ENCODE data around the gene ROR1. TPM values are rescaled to one million over a fixed set of nuclear protein-coding genes. Genes with fewer than 3 reads are reported as not detected.

ROR1 gene
- total and polyA plus RNA-seq, 2 of the 4 experiments (the other 2 are of a cell fraction), result 4.4 to 10.0 TPM

DNA sequence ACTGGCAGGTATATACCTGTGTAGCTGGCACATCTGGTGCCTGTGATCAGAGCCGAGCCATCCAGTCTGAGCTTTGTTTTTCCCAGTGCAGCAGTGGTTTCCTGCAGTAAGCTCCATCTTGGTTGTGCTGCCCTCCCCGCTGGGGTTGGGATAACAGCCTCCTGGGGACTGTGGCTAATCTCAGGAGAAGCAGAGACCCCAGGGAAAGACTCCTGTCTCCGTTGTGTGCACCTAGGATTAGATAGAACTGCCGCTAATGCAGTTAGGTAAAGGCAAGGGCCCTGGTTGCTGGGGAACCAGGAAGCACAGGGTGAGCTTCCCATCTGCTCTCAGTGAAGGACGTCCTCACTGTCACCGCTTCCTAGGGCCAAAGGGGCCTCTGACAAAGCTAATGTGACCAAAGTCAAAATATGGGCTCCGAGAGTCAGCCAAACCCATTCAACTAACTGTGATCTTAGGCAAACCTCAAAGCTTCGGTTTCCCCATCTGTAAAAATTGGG, 20.0 kb downstream of the ROR1 start:
- Histone ChIP-seq H4K20me1 (ENCODE audit: insufficient read depth, low read length) (peaks cover 3% of the 10 kb centered on the region), H3K56ac (ENCODE audit: extremely low read depth, insufficient read depth, low read length) (no peak overlapping the region), H4K8ac (ENCODE audit: low read depth in 2 of 2, low read length in 2 of 2) (no peak overlapping the region), H3K18ac (ENCODE audit: low read depth, low read length) (no peak overlapping the region), H3K23ac (ENCODE audit: low read depth, low read length) (no peak overlapping the region), H4K5ac (ENCODE audit: low read depth, low read length) (no peak overlapping the region), H2AK5ac (ENCODE audit: low read depth, low read length) (no peak overlapping the region), H3K36me3 (ENCODE audit: control insufficient read depth, insufficient read depth, low read length) (peaks cover 5% of the 10 kb centered on the region; the same call in 1 of the 2 replicates), H3K79me1 (ENCODE audit: low read depth in 1 of 2, low read length in 2 of 2) (no peaks in the 10 kb centered on the region; a peak in 1 of 4 replicates), H3K27me3 (ENCODE audit: control insufficient read depth, insufficient read depth, low read length) (no peaks in the 10 kb centered on the region), H3K9ac (ENCODE audit: low read depth, low read length) (no peak overlapping the region), H2BK5ac (ENCODE audit: low read depth, low read length, poor library complexity, severe bottlenecking) (no peak overlapping the region), H3K9me1 (ENCODE audit: insufficient read depth, low read length) (no peaks in the 10 kb centered on the region; the same call in 1 of the 2 replicates), H3K9me3 (ENCODE audit: control insufficient read depth, insufficient read depth, low read length) (no peaks in the 10 kb centered on the region), H3K27ac (ENCODE audit: insufficient read depth, low read length) (no peak overlapping the region), H2AFZ (replicated peaks; ENCODE audit: low read length, poor library complexity) (no peak overlapping the region), H2BK20ac (ENCODE audit: low read depth, low read length) (no peak overlapping the region), H3K4me1 (ENCODE audit: control insufficient read depth, insufficient read depth, low read length) (peaks cover 5% of the 10 kb centered on the region; the same call in 1 of the 2 replicates), H4K91ac (ENCODE audit: insufficient read depth, low read depth, low read length) (no peak overlapping the region), H3K4me2 (ENCODE audit: low read depth, low read length) (no peak overlapping the region), H2BK15ac (ENCODE audit: low read depth, low read length) (no peak overlapping the region), H3K4me3 (ENCODE audit: insufficient read depth, low read depth, low read length) (no peak overlapping the region), H3K14ac (replicated peaks; ENCODE audit: low read depth, low read length) (no peak overlapping the region), H3K4ac (ENCODE audit: low read depth, low read length) (no peak overlapping the region), H2BK120ac (ENCODE audit: low read depth, low read length) (no peak overlapping the region), H2AK9ac (replicated peaks; ENCODE audit: low read depth, low read length, poor library complexity) (no peak overlapping the region)
- intact Hi-C loops (cut with micrococcal nuclease) (no loop called here), in situ Hi-C loops (cut with MboI; ENCODE audit: low sequenced_read_pairs) (no loop called here), dilution Hi-C loops (cut with HindIII; ENCODE audit: low sequenced_read_pairs, unreplicated experiment) (no loop called here)
- no TSS peak for BruUV-seq (replicated peaks)
- no peak for ATAC-seq (ENCODE audit: low read depth)
- ChIA-PET CTCF (interaction anchor here (0.7 to 0.9 kb wide), 2 partner anchors 13 to 20 kb away, joined by 3 to 4 read pairs; partner anchors contain the start of gene ROR1), POLR2A (ENCODE audit: unreplicated experiment) (no interaction called here)
- 85% methylated on average over 4 of the region's 8 CpGs; no CpG with 5 or more reads in 1 of the 2 experiments for WGBS, 2 experiments (ENCODE audit: extremely low coverage in 2 of 2, insufficient read length in 1 of 2)
- TF ChIP-seq, protein P1, sequence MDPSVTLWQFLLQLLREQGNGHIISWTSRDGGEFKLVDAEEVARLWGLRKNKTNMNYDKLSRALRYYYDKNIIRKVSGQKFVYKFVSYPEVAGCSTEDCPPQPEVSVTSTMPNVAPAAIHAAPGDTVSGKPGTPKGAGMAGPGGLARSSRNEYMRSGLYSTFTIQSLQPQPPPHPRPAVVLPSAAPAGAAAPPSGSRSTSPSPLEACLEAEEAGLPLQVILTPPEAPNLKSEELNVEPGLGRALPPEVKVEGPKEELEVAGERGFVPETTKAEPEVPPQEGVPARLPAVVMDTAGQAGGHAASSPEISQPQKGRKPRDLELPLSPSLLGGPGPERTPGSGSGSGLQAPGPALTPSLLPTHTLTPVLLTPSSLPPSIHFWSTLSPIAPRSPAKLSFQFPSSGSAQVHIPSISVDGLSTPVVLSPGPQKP (IDR thresholded peaks at IDR 0.05; ENCODE audit: borderline replicate concordance, low read depth, low read length), result no peak
- TF ChIP-seq BHLHE40 (IDR thresholded peaks at IDR 0.05; ENCODE audit: low read depth, low read length), result no peak
- TF ChIP-seq RFX5 (IDR thresholded peaks at IDR 0.05; ENCODE audit: low read depth, low read length), result no peak
- TF ChIP-seq, protein P2, sequence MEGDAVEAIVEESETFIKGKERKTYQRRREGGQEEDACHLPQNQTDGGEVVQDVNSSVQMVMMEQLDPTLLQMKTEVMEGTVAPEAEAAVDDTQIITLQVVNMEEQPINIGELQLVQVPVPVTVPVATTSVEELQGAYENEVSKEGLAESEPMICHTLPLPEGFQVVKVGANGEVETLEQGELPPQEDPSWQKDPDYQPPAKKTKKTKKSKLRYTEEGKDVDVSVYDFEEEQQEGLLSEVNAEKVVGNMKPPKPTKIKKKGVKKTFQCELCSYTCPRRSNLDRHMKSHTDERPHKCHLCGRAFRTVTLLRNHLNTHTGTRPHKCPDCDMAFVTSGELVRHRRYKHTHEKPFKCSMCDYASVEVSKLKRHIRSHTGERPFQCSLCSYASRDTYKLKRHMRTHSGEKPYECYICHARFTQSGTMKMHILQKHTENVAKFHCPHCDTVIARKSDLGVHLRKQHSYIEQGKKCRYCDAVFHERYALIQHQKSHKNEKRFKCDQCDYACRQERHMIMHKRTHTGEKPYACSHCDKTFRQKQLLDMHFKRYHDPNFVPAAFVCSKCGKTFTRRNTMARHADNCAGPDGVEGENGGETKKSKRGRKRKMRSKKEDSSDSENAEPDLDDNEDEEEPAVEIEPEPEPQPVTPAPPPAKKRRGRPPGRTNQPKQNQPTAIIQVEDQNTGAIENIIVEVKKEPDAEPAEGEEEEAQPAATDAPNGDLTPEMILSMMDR (conservative IDR thresholded peaks at IDR 0.05; ENCODE audit: low read depth, low read length), result no peak
- TF ChIP-seq NFE2L2 (IDR thresholded peaks at IDR 0.05; ENCODE audit: low read depth, low read length), result no peak
- TF ChIP-seq, protein P3, sequence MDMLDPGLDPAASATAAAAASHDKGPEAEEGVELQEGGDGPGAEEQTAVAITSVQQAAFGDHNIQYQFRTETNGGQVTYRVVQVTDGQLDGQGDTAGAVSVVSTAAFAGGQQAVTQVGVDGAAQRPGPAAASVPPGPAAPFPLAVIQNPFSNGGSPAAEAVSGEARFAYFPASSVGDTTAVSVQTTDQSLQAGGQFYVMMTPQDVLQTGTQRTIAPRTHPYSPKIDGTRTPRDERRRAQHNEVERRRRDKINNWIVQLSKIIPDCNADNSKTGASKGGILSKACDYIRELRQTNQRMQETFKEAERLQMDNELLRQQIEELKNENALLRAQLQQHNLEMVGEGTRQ (IDR thresholded peaks at IDR 0.05; ENCODE audit: low read depth, low read length), result no peak
- no peak for TF ChIP-seq MAFK (IDR thresholded peaks at IDR 0.05; ENCODE audit: low read depth, low read length)
- TF ChIP-seq MXI1 (IDR thresholded peaks at IDR 0.05; ENCODE audit: borderline replicate concordance, low read depth, low read length), result no peak
- no peak for TF ChIP-seq MAZ (IDR thresholded peaks at IDR 0.05; ENCODE audit: borderline replicate concordance, low read depth, low read length)
- no peak for TF ChIP-seq RCOR1 (IDR thresholded peaks at IDR 0.05; ENCODE audit: insufficient replicate concordance, low read length)
- TF ChIP-seq CEBPB (IDR thresholded peaks at IDR 0.05; ENCODE audit: low read depth, low read length), result no peak
- no peak for TF ChIP-seq POLR2A (IDR thresholded peaks at IDR 0.05; ENCODE audit: low read depth, low read length)
- TF ChIP-seq CHD1 (IDR thresholded peaks at IDR 0.05; ENCODE audit: low read depth, low read length), result no peak
- no peak for TF ChIP-seq RAD21 (IDR thresholded peaks at IDR 0.05; ENCODE audit: low read length)
- no peak for DNase-seq
